Measurements from ENCODE around the gene JOSD1. TPM values are rescaled to one million over a fixed set of nuclear protein-coding genes. Genes with fewer than 3 reads are reported as not detected.

JOSD1 gene
- total RNA-seq, 3 donors from 2014 or later, result 82.5 to 98.3 (median 87.9) TPM

GRCh38 chr22:38710866-38711265 is 10.1 kb upstream of the JOSD1 start:
- ATAC-seq, result no peak
- Histone ChIP-seq H3K4me3 (no peak overlapping the region), H3K36me3 (ENCODE audit: low read depth) (no peaks in the 10 kb centered on the region), H3K9me3 (no peaks in the 10 kb centered on the region), H3K4me1 (ENCODE audit: low read depth) (peaks cover 20% of the 10 kb centered on the region)
- intact Hi-C loops (cut with DNase I, micrococcal nuclease), result no loop called here
- DNase-seq, result no peak
- no peak for TF ChIP-seq CTCF (IDR thresholded peaks at IDR 0.05)

- intact Hi-C loops (cut with DNase I, micrococcal nuclease), result no loop called here
- Histone ChIP-seq H3K9me3 (no peaks in the 10 kb centered on the region), H3K4me3 (no peak overlapping the region), H3K4me1 (ENCODE audit: low read depth) (peaks cover 24% of the 10 kb centered on the region), H3K36me3 (ENCODE audit: low read depth) (no peaks in the 10 kb centered on the region)
- DNase-seq (no peak), ATAC-seq (no peak)
- TF ChIP-seq CTCF (IDR thresholded peaks at IDR 0.05), result no peak
Observed at GRCh38 chr22:38710351-38710750, 9.6 kb upstream of the JOSD1 start.

- TF ChIP-seq CTCF (IDR thresholded peaks at IDR 0.05), result no peak
- H3K4me1 ChIP-seq (ENCODE audit: low read depth), result peaks cover 31% of the 10 kb centered on the region
- H3K4me3 ChIP-seq, result no peak overlapping the region
- no peaks in the 10 kb centered on the region for H3K9me3 ChIP-seq
- no peaks in the 10 kb centered on the region for H3K36me3 ChIP-seq (ENCODE audit: low read depth)
- intact Hi-C loops (cut with DNase I, micrococcal nuclease), result no loop called here
- ATAC-seq, result no peak
- DNase-seq, result no peak
Observed at GRCh38 chr22:38709306-38709705, 8.6 kb upstream of the JOSD1 start.

GRCh38 chr22:38707984-38708383 is 7.2 kb upstream of the JOSD1 start:
- H3K36me3 ChIP-seq (ENCODE audit: low read depth), result no peaks in the 10 kb centered on the region
- H3K4me3 ChIP-seq, result no peak overlapping the region
- peaks cover 31% of the 10 kb centered on the region for H3K4me1 ChIP-seq (ENCODE audit: low read depth)
- intact Hi-C loops (cut with DNase I, micrococcal nuclease), result no loop called here
- H3K9me3 ChIP-seq, result no peaks in the 10 kb centered on the region
- no peak for TF ChIP-seq CTCF (IDR thresholded peaks at IDR 0.05)
- DNase-seq (no peak), ATAC-seq (no peak)

GRCh38 chr22:38707346-38707745 is 6.6 kb upstream of the JOSD1 start:
- no peak overlapping the region for H3K4me3 ChIP-seq
- H3K4me1 ChIP-seq (ENCODE audit: low read depth), result peaks cover 31% of the 10 kb centered on the region
- H3K9me3 ChIP-seq, result no peaks in the 10 kb centered on the region
- ATAC-seq, result peak; percentile 45
- no peaks in the 10 kb centered on the region for H3K36me3 ChIP-seq (ENCODE audit: low read depth)
- TF ChIP-seq CTCF (IDR thresholded peaks at IDR 0.05), result no peak
- intact Hi-C loops (cut with DNase I, micrococcal nuclease), result no loop called here
- DNase-seq, result no peak

- Histone ChIP-seq H3K4me1 (ENCODE audit: low read depth) (peaks cover 31% of the 10 kb centered on the region), H3K9me3 (no peaks in the 10 kb centered on the region), H3K36me3 (ENCODE audit: low read depth) (no peaks in the 10 kb centered on the region), H3K4me3 (peak overlapping the region; percentile 100)
- DNase-seq, result no peak
- intact Hi-C loops (cut with DNase I, micrococcal nuclease), result no loop called here
- no peak for ATAC-seq
- TF ChIP-seq CTCF (IDR thresholded peaks at IDR 0.05), result no peak
Observed at GRCh38 chr22:38706901-38707195, 6.1 kb upstream of the JOSD1 start.
